Glomerular visceral epithelial cell (primary cell): Measurements from ENCODE around the gene MAG.
A peak's percentile ranks its signal among the peaks of the same experiment; 100 is the strongest.
"Not testable (repeated sequence)": the region's sequence is repeated elsewhere in the genome, so short reads cannot be mapped to it uniquely, and the experiment has no call there.

Experiments used
- DNase-seq: peaks from one replicate; pipeline ENCODE4 v3.0.0-alpha.2; 2016; ENCODE audit errors: extremely low spot score

MAG gene

DNA sequence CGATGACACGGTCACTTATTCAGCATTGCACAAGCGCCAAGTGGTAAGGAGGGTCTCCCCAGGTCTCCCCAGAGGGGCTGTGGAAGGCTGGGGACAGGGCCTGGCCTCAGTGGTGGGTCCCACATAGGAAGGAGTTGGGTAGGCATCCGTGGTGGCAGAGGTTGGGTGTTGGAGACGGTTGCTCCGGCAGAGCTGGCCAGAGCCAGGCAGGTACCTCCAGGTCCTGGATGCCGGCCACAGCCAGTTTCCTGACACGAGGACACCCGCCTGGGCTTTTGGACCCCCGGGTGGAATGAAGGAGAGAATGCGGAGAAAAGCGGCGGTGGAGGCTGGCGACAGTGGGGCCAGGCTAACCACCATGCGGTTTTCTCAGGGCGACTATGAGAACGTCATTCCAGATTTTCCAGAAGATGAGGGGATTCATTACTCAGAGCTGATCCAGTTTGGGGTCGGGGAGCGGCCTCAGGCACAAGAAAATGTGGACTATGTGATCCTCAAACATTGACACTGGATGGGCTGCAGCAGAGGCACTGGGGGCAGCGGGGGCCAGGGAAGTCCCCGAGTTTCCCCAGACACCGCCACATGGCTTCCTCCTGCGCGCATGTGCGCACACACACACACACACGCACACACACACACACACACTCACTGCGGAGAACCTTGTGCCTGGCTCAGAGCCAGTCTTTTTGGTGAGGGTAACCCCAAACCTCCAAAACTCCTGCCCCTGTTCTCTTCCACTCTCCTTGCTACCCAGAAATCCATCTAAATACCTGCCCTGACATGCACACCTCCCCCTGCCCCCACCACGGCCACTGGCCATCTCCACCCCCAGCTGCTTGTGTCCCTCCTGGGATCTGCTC, 54.5 kb downstream of the MAG start:
- DNase-seq: no peak

DNA sequence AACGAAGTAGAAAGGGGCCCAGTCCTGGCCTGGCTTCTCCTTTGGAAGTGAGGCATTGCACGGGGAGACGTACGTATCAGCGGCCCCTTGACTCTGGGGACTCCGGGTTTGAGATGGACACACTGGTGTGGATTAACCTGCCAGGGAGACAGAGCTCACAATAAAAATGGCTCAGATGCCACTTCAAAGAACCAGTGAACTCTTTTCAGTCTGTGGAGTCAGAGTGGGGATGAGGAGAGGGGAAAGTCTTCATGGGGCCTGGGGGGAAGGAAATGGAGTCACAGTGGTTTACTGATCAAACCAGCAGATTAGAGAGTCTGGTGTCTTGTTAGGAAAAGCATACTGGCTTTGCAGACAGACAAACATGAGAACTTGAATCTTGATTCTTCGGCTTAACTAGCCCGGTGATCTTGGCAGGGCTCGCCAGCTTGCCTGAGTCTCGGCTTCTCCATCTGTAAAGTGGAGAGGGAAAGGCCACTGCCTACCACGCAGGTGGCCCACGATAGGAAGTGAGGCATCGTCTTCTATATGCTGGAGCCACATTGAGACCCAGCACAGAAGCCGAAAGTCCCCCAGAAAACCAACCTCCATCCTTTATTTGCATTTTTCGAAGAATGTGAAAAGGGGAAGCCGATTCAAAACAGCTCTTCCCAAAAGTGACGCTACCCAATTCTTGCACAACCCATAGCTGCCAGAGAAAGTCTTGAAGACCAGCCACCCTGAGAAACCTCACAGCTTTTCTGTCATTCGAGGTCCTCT, 55.4 kb downstream of the MAG start, which contains the start of gene FFAR1:
Gene FFAR1, plus strand, starts transcription at position 732 of the 759 bp plus-strand sequence. CDS start 3,650 bp downstream, outside the sequence.
- DNase-seq: no peak

DNA sequence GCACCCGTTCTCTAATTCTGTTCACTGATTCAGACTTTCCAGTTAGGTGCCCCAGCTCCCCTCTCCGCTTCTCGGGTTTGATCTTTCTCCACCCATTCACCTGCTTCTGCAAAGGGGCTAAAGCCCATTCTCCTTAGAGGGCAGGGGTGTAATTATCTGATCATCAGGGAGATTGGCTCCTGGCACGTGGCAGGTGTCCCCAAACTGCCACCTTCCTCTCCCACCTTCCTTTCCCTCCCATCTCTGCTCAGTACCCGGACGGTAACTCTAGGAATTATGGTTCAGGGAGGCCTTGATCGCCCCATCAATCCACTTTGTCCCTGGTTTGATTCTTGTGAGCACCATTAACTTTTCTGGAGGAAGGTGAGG, 56.0 kb downstream of the MAG start:
- no peak for DNase-seq

DNA sequence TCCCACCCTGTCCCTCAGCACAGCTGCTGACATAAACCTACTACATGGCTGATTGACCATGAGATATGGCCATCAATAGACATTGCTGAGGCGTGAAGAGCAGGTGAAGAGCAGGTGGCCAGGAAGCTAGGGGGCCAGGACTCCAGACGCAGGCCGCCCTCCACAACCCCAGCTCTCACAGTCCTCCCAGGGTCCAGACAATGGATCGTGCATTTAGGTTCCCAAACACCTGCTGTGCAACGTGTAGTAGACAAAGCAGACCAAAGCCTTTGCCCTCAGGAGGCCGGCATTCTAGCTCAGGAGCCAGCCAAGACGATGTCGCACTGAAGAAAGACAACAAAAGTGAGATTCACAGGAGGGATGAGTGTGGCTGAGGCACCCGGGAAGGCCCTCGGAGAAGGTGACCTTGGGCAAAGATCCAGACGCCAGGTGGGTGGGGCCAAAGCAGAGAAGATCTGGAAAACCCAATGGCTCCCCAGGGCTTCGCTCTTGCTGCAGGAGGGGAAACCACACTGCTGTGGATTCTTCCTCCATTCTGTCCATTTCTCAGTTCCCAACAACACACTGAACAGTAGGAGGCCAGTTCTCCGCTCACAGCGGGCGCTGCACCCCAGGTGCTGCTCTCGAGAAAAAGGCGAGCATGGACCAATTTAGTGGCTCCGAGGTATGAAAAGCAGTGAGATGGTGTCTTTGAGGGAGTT, 57.1 kb downstream of the MAG start:
- no peak for DNase-seq

DNA sequence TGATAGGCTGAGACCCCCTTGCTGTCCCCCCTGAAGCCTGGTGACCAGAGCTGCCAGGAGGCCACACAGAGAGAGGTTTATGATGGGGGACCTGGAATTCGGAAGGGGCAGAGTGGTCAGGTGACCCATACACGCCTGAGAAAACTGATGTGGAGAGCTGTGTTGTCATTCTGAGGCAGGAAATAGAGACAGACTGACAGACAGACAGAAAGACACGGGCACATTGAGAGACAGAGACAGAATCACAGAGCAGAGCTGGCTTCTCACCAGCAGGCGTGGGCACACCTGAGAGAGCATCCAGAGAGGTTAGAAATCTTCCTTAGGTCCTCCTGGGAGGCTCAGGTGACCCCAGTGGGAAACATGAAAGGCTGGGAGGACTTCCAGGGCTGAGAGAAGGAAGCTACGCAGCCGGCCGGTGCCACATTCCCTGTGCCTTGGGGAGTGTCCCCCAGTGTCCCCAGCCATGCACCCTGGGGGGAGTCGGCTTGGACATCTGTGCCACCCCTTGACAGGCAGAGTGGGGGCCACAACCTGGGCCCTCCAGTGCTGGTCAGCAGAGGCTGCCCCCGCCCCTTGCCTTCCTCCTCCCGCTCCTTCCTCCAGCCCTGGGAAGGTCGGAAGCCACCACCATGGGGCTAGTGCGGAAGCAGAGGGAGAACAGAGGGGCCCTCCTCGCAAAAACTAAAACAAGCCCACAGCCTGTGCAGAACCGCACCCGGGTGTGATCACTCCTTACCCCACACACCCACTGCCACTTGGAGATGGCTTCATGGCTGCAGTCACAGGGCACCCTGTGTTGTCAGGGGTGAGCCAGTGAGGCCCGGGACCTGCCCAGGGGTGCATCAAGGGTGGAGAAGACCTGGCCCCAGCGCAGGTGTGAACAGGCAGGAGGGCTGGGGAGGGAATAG, 57.9 kb downstream of the MAG start:
- no peak for DNase-seq

DNA sequence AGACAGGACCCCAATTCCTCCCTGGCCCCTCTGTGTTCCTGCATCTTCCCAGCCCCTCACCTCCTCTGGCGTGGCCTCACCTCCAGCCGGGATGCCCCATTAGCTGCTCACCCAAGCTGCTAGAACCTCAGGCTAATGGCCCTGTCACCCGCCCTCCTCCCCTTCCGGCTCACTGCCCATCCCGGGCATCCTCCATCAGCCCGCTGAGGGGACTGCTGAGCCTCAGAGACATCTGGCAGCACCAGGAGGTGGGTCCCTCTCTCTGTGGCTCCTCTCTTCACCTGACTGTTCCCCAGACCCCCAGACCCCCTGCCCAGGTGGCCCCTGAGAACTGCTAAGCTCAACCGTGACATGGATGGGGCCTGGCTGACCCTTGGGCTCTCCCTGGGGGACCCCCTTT, 58.6 kb downstream of the MAG start:
- DNase-seq: no peak

DNA sequence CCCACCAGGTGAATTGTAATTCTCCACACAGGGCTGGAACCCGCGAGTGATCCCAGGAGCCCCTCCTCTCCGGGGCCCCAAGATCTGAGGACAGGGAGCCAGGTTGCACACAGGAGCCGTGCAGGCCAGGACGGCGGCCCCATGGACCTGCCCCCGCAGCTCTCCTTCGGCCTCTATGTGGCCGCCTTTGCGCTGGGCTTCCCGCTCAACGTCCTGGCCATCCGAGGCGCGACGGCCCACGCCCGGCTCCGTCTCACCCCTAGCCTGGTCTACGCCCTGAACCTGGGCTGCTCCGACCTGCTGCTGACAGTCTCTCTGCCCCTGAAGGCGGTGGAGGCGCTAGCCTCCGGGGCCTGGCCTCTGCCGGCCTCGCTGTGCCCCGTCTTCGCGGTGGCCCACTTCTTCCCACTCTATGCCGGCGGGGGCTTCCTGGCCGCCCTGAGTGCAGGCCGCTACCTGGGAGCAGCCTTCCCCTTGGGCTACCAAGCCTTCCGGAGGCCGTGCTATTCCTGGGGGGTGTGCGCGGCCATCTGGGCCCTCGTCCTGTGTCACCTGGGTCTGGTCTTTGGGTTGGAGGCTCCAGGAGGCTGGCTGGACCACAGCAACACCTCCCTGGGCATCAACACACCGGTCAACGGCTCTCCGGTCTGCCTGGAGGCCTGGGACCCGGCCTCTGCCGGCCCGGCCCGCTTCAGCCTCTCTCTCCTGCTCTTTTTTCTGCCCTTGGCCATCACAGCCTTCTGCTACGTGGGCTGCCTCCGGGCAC, 59.6 kb downstream of the MAG start:
- DNase-seq: no peak

DNA sequence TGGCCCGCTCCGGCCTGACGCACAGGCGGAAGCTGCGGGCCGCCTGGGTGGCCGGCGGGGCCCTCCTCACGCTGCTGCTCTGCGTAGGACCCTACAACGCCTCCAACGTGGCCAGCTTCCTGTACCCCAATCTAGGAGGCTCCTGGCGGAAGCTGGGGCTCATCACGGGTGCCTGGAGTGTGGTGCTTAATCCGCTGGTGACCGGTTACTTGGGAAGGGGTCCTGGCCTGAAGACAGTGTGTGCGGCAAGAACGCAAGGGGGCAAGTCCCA, 60.2 kb downstream of the MAG start:
- no peak for DNase-seq

DNA sequence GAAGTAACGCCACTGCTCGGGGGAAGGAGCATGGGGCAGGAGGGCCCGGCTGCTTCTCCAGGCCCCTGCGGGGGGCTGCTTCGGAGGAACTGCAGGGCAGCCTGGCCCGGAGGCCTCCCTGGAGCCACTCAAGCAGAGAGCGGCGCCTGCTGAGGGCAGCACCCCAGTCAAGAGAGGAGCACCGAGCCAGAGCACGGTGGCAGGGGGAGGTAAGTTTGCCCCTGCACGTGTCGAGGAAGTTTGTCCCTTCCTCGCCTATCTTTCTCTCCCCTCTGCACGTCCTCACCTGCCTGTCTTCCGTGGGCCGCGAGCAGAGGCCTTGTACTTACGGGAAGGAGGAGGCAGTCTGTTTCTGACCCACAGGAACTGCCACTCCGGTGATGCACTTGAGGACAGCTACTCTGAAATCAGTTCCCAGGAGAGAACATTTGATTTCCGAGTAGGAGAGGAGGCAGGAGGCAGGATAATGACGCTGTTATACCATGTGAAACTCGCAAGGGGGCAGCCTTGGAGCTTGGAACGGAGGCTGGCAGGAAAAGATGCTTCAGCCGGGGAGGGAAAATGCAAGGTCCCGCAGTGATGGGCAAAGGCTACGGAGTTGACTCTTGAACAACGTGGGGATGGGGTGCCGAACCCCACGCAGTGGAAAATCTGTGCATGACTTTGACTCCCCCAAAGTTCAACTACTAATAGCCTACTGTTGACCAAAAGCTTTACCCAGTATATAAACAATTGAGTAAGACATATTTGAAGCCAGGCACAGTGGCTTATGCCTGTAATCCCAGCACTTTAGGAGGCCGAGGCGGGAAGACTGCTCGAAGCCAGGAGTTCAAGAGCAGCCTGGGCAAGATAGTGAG, 60.7 kb downstream of the MAG start:
- DNase-seq: peak; percentile 67

DNA sequence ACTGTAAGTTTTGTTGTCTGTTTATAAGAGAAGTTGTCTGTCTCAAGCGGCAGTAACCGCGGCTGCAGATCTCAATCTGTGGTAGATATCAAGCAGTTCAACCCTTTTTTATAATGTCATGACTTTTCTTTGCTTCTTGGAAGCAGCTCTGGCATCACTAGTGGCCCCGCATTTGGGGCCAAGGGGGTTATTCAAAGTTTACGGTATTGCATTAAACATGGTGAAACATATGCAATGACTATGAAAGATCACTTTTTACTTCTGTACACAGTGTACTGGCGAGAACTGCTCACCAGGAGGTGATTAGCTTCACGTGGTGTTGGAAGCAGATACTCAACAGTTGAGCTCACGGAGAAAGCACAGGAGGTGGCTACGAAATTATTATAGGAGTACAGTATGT, 61.7 kb downstream of the MAG start:
- no peak for DNase-seq

DNA sequence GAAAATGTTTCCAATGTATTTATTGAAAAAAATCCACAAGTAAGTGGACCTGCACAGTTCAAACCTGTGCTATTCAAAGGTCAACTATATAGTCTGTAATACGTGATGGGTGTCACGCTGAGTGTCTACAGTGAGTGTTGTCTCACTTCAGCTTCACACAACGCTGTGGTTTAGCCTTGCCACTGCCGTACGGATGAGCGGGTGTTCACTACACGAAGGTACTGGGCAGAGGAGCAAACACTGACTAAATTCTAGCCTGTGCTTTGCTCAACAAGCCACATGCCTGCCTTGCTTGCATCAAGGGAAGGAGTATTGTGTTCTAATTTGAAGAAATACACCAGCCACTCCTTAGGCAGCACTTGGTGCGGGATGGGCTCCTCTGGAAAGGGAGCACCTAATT, 62.9 kb downstream of the MAG start:
- no peak for DNase-seq

DNA sequence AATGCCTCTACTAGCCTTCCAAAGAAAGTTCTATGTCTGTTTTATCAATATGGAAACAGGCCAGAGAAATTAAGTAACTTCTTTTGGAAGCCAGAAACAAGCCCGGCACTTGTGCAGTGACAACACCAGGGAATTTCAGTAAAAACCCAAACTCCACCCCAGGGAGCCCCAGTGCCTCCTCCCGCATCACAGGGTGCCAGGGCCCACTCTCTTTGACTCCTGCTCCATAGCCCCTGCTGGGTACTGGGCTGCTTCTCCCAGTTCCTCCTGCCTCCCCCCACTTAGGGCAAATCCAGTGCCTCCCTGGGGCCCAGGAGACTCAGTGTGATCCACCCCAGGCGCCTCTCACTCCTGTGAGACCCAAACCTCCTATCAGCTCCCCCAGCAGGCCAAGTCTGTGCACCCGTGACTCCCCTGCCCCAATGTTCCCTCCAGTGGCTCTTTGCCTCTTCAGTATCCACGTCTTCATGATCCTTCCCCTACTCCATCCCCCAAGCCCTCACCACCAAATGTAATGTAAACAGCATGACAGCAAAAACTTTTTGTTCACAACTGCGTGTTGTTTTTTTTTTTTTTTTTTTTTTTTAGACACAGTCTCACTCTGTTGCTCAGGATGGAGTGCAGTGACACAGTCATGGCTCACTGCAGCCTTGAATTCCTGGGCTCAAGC, 64.0 kb downstream of the MAG start:
- DNase-seq: no peak

DNA sequence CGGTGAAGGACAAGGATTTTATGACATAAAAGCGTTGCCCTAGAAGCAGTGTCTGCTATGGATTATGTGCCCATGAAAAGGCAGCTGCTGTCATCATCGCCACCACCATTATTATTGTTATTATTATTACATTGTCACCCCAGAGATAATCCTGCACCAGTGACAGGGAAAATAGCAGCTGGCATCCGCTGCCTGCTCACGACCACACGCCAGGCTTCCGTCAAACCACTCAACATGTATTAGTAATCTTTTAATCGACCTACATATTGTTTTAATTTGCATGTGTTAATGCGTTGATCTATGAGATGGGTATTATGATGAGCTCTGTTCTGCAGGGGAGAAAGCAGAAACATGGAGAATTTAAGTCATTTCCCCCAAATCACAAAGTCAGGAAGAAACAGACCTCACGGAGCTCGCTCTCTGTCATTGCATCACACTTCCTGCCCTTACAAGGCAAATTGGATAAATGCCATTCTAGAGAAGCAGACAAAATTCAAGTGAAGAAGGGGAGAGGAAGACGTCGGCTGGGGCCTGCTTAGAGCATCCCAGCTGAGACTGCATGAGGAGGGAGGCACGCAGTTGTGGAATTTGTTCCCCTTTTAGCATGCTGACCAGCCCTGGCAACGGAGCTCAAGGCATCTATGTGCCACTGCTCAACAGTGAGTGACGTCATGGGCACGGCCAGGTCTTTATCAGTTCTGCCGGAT, 66.1 kb downstream of the MAG start, which contains the start of gene FFAR3:
Gene FFAR3, plus strand, starts transcription at position 594 of the 707 bp plus-strand sequence. CDS start 431 bp downstream, outside the sequence.
- no peak for DNase-seq

DNA sequence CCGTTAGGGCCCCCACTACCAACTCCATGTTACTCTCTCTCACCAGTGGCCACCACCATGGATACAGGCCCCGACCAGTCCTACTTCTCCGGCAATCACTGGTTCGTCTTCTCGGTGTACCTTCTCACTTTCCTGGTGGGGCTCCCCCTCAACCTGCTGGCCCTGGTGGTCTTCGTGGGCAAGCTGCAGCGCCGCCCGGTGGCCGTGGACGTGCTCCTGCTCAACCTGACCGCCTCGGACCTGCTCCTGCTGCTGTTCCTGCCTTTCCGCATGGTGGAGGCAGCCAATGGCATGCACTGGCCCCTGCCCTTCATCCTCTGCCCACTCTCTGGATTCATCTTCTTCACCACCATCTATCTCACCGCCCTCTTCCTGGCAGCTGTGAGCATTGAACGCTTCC, 66.9 kb downstream of the MAG start:
- not testable (repeated sequence) for DNase-seq

DNA sequence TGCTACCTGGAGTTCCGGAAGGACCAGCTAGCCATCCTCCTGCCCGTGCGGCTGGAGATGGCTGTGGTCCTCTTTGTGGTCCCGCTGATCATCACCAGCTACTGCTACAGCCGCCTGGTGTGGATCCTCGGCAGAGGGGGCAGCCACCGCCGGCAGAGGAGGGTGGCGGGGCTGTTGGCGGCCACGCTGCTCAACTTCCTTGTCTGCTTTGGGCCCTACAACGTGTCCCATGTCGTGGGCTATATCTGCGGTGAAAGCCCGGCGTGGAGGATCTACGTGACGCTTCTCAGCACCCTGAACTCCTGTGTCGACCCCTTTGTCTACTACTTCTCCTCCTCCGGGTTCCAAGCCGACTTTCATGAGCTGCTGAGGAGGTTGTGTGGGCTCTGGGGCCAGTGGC, 67.4 kb downstream of the MAG start:
- not testable (repeated sequence) for DNase-seq

DNA sequence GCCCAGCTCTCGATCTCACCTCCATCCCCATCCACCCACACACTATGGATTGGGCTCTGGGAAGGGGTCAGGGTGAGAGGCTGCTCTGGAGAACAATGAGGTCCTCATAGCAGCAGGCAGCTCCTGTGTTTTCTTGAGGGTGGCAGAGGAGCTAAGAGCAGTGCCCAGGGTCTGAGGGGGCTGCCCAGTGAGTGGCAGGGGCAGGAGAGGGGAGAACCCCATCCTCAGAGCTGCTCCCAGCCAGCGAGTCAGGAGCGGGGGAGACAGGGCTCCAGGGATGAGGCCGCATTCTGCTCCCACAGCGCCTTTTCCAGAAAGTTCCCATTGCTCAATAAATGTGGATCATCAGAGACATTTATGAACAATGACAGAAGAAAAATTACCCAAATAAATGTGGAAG, 68.1 kb downstream of the MAG start:
- DNase-seq: not testable (repeated sequence)

DNA sequence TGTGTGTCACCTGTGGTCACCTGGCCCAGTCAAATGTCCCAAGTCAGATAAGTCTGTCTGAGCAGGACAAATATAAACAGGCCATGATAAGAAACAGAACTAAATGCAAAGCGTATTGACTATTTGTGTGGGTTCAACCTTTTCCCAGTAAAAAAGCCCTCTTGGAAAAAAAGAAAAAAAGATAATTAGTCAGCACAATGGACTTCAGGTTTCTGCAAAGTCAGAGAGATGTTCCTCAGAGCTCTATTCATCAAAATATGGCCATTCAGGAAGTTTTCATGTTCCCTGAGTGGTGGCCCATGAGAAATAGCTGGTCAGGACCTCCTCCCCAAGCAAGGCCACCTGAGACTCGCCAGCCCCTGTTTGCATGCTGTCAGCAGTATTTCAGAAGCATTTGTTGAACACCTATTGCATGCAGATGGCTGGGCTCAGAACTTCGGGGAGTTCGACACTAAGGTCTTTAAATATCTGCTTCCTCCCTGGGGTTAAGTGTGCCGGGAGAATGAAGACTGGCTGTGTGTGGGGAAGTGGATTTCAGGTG, 69.0 kb downstream of the MAG start:
- DNase-seq: no peak

DNA sequence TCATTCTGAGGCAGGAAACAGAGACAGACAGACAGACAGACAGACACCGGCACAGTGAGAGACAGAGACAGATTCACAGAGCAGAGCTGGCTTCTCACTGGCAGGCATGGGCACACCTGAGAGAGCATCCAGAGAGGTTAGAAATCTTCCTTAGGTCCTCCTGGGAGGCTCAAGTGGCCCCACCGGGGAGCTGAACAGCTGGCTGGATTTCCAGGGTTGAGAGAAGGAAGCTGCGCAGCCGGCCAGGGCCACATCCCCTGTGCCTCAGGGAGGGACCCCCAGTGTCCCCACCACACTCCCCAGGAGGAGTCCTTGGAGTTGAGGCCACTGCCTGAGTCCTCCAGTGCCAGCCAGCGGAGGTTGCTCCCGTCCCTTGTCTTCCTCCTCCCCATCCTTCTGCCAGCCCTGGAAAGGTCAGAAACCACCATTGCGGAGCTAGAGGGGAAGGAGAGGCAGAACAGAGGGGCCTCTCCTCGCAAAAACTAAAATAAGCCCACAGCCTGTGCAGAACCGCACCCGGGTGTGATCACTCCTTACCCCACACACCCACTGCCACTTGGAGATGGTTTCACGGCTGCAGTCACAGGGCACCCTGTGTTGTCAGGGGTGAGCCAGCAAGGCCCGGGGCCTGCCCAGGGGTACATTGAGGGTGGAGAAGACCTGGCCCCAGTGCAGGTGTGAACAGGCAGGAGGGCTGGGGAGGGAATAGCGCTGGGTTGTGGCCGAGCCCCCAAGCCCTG, 70.5 kb downstream of the MAG start:
- DNase-seq: no peak
